Gastrocnemius medialis (tissue), 4 donors: Measurements from ENCODE around the gene LMAN2.

Source experiments
- POLR2A ChIP-seq, 2 donors: fragments of 450-650 bp; IDR thresholded peaks; one replicate each; pipeline ENCODE4 v1.6.1; 2017; ENCODE audit warnings: antibody characterized with exemption in 2 of 2, mild to moderate bottlenecking in 2 of 2, moderate library complexity in 2 of 2
- TF ChIP-seq, protein P1 (sequence below), 5 experiments: fragments of 450-650 bp in 3 of 5; fragments of 200-600 bp in 2 of 5; sonication (generic) in 2 of 5; IDR thresholded peaks in 4 of 5; conservative IDR thresholded peaks in 1 of 5; 1 replicate in 4 of 5; 2 replicates in 1 of 5; pipeline ENCODE4 v1.5.1; 2016 to 2019; ENCODE audit warnings: antibody characterized with exemption in 5 of 5, mild to moderate bottlenecking in 3 of 5, moderate library complexity in 3 of 5

GRCh38 chr5:177349762-177350161 is 1.7 kb downstream of the LMAN2 start:
- TF ChIP-seq, protein P1, sequence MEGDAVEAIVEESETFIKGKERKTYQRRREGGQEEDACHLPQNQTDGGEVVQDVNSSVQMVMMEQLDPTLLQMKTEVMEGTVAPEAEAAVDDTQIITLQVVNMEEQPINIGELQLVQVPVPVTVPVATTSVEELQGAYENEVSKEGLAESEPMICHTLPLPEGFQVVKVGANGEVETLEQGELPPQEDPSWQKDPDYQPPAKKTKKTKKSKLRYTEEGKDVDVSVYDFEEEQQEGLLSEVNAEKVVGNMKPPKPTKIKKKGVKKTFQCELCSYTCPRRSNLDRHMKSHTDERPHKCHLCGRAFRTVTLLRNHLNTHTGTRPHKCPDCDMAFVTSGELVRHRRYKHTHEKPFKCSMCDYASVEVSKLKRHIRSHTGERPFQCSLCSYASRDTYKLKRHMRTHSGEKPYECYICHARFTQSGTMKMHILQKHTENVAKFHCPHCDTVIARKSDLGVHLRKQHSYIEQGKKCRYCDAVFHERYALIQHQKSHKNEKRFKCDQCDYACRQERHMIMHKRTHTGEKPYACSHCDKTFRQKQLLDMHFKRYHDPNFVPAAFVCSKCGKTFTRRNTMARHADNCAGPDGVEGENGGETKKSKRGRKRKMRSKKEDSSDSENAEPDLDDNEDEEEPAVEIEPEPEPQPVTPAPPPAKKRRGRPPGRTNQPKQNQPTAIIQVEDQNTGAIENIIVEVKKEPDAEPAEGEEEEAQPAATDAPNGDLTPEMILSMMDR (IDR thresholded peaks at IDR 0.05 in 4 of 5, conservative IDR thresholded peaks at IDR 0.05 in 1 of 5) = no peak
- no peak for TF ChIP-seq POLR2A (IDR thresholded peaks at IDR 0.05)
